Nephron progenitor cell (in vitro differentiated cells): ENCODE measurements around the gene SNAI3.

Source experiments
- DNase-seq: peaks from one replicate; pipeline ENCODE4 v3.0.0; 2021
- H3K27ac Mint-ChIP-seq: 2 replicates; pipeline ENCODE4 v1.8.0; 2021; ENCODE audit warnings: mild to moderate bottlenecking, moderate library complexity, mixed read lengths
- H3K27me3 Mint-ChIP-seq: 2 replicates; pipeline ENCODE4 v1.8.0; 2021; ENCODE audit warnings: mild to moderate bottlenecking, low read depth, mixed read lengths; ENCODE audit not compliant: poor library complexity
- H3K36me3 Mint-ChIP-seq: 2 replicates; pipeline ENCODE4 v1.8.0; 2021; ENCODE audit warnings: low read depth, mixed read lengths
- H3K4me1 Mint-ChIP-seq: 2 replicates; pipeline ENCODE4 v1.8.0; 2021; ENCODE audit warnings: mixed read lengths
- H3K4me3 Mint-ChIP-seq: 2 replicates; pipeline ENCODE4 v1.8.0; 2021; ENCODE audit warnings: mild to moderate bottlenecking, moderate library complexity, mixed read lengths
- H3K9me3 Mint-ChIP-seq: 2 replicates; pipeline ENCODE4 v1.8.0; 2021; ENCODE audit warnings: mild to moderate bottlenecking, moderate library complexity, mixed read lengths
- TF ChIP-seq, protein P1 (sequence below): fragments of 200-600 bp; sonication (generic); IDR thresholded peaks from 2 replicates; pipeline ENCODE4 v1.5.0; 2021; ENCODE audit warnings: antibody characterized with exemption

SNAI3 gene

DNA sequence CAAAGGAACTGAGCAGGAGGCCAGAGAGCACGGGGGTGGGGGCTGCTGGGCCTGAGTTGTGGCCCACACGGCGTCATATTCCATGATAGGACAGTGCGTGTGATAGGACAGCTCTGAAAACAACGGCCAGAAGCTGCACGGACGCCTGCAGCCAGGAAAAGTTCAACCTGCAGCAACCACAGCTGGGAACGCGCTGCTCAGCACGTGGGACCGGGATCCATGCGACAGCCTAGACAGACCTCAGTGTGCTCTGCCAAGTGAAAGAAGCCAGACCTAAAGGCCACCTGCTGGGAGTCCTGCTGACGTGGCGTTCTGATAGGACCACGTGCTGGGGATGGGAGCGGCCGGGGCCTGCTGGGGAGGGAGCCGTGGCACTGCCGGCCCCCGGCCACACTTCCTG, 41.6 kb upstream of the SNAI3 start:
- Mint-ChIP-seq H3K9me3 (no peaks in the 10 kb centered on the region), H3K4me1 (peaks cover 10% of the 10 kb centered on the region), H3K4me3 (no peak overlapping the region), H3K27me3 (no peaks in the 10 kb centered on the region), H3K36me3 (no peaks in the 10 kb centered on the region), H3K27ac (no peak overlapping the region)
- DNase-seq: no peak
- TF ChIP-seq, protein P1, sequence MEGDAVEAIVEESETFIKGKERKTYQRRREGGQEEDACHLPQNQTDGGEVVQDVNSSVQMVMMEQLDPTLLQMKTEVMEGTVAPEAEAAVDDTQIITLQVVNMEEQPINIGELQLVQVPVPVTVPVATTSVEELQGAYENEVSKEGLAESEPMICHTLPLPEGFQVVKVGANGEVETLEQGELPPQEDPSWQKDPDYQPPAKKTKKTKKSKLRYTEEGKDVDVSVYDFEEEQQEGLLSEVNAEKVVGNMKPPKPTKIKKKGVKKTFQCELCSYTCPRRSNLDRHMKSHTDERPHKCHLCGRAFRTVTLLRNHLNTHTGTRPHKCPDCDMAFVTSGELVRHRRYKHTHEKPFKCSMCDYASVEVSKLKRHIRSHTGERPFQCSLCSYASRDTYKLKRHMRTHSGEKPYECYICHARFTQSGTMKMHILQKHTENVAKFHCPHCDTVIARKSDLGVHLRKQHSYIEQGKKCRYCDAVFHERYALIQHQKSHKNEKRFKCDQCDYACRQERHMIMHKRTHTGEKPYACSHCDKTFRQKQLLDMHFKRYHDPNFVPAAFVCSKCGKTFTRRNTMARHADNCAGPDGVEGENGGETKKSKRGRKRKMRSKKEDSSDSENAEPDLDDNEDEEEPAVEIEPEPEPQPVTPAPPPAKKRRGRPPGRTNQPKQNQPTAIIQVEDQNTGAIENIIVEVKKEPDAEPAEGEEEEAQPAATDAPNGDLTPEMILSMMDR: no peak

DNA sequence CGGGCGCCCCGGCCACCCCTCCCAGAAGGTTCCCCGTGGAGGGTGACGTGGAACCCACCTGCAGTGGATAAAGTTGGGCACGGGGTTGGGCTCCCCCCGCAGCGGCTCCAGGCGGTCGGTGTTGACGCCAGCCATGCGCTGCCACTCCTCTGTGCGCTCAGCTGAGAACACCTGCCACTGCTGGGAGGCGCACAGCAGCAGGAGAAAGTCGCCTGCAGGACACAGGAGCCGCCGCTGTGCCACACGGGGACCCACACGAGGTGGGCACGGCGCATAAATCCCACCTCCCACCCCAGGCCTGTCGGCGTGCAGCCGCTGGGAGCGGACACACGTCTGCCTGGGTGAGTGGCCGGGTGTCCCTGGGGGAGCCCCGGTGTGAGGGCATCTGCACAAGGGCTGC, 40.7 kb upstream of the SNAI3 start:
- Mint-ChIP-seq H3K4me1 (peaks cover 10% of the 10 kb centered on the region), H3K36me3 (no peaks in the 10 kb centered on the region), H3K9me3 (no peaks in the 10 kb centered on the region), H3K27ac (no peak overlapping the region), H3K27me3 (no peaks in the 10 kb centered on the region), H3K4me3 (no peak overlapping the region)
- no peak for DNase-seq
- TF ChIP-seq, protein P1: no peak

DNA sequence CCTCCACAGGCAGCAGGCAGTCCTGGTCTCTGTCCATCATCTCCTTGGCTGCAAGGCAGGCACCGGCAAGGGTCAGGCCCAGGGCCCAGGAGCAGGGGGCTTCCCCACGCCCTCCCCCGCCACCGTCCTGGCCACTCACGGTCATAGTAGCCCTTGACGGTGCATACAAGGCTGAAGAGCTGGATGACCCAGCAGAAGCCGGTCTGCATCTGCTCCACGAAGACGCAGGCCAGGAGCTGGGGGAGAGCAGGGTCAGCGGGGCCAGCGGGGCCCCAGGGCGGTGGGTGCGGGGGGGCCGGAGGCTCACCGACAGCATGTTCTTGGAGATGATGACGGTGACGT, 40.1 kb upstream of the SNAI3 start:
- Mint-ChIP-seq H3K27ac (no peak overlapping the region), H3K27me3 (no peaks in the 10 kb centered on the region), H3K9me3 (no peaks in the 10 kb centered on the region), H3K36me3 (no peaks in the 10 kb centered on the region), H3K4me1 (peaks cover 9% of the 10 kb centered on the region), H3K4me3 (no peak overlapping the region)
- TF ChIP-seq, protein P1: no peak
- DNase-seq: no peak

DNA sequence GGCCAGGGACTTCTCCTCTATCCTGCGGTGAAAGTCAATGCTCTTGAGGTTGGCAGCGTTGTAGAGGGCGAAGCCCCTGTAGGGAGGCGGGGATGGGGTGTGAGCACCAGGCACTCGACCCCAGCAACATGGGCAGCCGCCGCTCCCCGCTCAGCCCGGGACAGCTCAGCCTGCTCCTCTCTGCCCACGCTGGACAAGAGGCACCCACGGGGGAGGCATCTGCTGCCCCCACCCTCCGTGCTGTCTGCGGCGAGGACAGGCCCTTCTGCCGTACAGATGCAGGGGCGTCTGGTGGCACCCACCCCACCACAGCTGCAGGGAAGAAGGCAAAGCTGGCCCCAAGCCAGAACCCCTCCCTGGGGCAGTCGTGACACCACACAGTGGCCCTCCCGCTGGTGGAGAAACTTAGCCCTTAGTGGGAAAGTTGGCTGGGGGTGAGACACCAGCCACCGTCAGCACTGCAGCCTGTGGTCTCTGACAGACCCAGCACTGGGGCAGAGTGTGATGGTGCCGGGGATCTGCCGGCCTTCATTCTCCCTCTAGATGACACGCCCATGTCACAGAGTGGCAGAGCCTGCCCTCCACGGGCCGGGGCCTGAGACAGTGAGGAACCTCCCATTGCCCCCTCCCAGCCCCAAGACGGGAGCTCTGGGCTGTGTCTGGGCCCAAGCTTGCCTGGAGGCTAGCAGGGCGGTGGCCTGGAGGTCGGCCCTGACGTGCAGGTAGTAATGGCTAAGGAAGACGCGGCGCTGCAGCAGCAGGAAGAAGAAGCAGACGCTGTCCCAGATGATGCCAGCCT, 39.5 kb upstream of the SNAI3 start:
- no peaks in the 10 kb centered on the region for H3K36me3 Mint-ChIP-seq
- no peak overlapping the region for H3K4me3 Mint-ChIP-seq
- TF ChIP-seq, protein P1: no peak
- H3K4me1 Mint-ChIP-seq: peaks cover 3% of the 10 kb centered on the region
- no peaks in the 10 kb centered on the region for H3K27me3 Mint-ChIP-seq
- H3K27ac Mint-ChIP-seq: no peak overlapping the region
- no peak for DNase-seq
- H3K9me3 Mint-ChIP-seq: no peaks in the 10 kb centered on the region

DNA sequence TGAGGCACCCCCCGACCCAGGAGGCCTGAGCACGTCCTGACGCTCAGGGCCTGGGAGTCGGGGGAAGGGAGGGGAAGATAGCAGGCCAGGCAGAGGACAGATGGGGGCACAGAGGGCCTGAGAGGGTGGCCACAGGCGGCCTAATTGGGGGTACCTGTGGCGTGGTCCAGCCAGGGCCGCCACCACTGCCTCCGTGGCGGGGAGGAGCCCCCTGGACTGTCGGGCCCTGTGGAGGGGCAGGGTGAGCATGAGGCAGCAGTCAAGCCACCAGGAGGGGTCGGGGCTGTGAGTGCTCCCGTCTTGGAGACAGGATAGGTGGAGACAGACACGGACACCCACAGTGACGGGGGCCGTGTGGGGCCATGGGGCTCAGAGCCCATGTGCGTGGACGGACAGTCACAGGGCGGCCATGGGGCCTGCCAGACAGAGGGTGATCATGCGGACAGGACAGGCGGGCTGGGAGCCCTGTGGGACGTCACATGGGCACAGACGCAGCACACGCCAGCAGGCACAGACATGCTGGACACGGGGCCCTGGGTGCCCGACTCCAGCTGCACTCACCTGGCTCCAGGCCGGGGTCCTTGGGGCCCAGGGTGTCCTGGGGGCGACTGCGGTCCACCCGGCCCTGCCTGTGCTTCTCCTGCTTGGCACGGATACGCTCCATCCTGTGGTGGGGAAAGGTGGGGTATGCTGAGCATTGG, 38.7 kb upstream of the SNAI3 start:
- Mint-ChIP-seq H3K4me1 (no peaks in the 10 kb centered on the region), H3K27ac (no peak overlapping the region), H3K4me3 (no peak overlapping the region), H3K36me3 (no peaks in the 10 kb centered on the region), H3K27me3 (no peaks in the 10 kb centered on the region), H3K9me3 (no peaks in the 10 kb centered on the region)
- no peak for DNase-seq
- TF ChIP-seq, protein P1: no peak

DNA sequence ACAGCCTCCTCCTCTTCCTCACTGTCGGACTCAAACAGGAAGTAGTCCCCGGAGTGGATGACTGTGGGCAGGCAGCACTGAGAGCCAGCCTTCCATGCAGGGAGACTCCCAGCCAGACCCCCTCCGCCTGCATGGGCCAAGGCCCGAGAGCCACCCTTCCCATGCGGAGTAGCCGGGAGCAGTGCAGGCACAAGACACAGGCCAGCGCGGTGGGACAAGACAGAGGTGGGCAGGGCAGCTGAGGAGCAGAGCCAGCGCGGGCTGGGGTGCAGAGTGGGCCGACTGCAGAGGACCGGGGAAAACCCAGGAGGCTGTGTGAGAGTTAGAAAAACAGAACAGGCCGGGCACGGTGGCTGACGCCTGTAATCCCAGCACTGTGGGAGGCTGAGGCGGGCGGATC, 37.6 kb upstream of the SNAI3 start:
- no peaks in the 10 kb centered on the region for H3K36me3 Mint-ChIP-seq
- no peak overlapping the region for H3K4me3 Mint-ChIP-seq
- DNase-seq: no peak
- no peaks in the 10 kb centered on the region for H3K4me1 Mint-ChIP-seq
- H3K27me3 Mint-ChIP-seq: no peaks in the 10 kb centered on the region
- TF ChIP-seq, protein P1: no peak
- H3K27ac Mint-ChIP-seq: no peak overlapping the region
- no peaks in the 10 kb centered on the region for H3K9me3 Mint-ChIP-seq
